Cardiac muscle cell (in vitro differentiated cells and primary cell): Measurements from ENCODE around the gene MOCS3. TPM values are rescaled to one million over a fixed set of nuclear protein-coding genes. Genes with fewer than 3 reads are reported as not detected.
A peak's percentile ranks its signal among the peaks of the same experiment; 100 is the strongest.

Experiments
- DNase-seq, 2 donors: peaks; one replicate each; pipeline versions ENCODE4 v3.0.0 to v3.0.0-alpha.2; 2010 to 2017; ENCODE audit warnings: low read depth in 1 of 2, low spot score in 1 of 2
- H3K27ac ChIP-seq: fragments of 200-600 bp; sonication (generic); 2 replicates; pipeline ENCODE4 v1.5.1; 2016
- H3K27me3 ChIP-seq: fragments of 200-600 bp; sonication (generic); 2 replicates; pipeline ENCODE4 v1.6.0; 2016; ENCODE audit warnings: control low read depth
- H3K36me3 ChIP-seq: fragments of 200-600 bp; sonication (generic); 2 replicates; pipeline ENCODE4 v1.5.1; 2016; ENCODE audit warnings: control low read depth
- H3K4me1 ChIP-seq: fragments of 200-600 bp; sonication (generic); 2 replicates; pipeline ENCODE4 v1.8.1; 2017; ENCODE audit warnings: low read depth, mild to moderate bottlenecking, mixed run types
- H3K4me3 ChIP-seq: fragments of 200-600 bp; sonication (generic); 2 replicates; pipeline ENCODE4 v1.5.1; 2016; ENCODE audit warnings: mild to moderate bottlenecking
- H3K9me3 ChIP-seq: fragments of 200-600 bp; sonication (generic); 2 replicates; pipeline ENCODE4 v1.5.1; 2017; ENCODE audit warnings: low read depth, mild to moderate bottlenecking, control low read depth
- polyA plus RNA-seq: library from polyadenylated mRNA; unstranded; fragments of >200 nt; fragmentation: Nextera tagmentation; extraction: Ambion mirVana; gene quantifications from 2 replicates; pipeline ENCODE4 v1.2.1, GENCODE V29; 2016
- total RNA-seq: library from RNA; depleted of rRNA; stranded (reverse); fragments of >200 nt; gene quantifications from 2 replicates; pipeline ENCODE4 v1.2.3, GENCODE V29; 2016
- TF ChIP-seq, protein P1 (sequence below): IDR thresholded peaks from 2 replicates; pipeline ENCODE4 v1.5.1; 2012; ENCODE audit warnings: low read depth, mild to moderate bottlenecking, low read length

MOCS3 gene
- total and polyA plus RNA-seq, 2 experiments from 2014 or later = 6.2 to 9.4 TPM

DNA sequence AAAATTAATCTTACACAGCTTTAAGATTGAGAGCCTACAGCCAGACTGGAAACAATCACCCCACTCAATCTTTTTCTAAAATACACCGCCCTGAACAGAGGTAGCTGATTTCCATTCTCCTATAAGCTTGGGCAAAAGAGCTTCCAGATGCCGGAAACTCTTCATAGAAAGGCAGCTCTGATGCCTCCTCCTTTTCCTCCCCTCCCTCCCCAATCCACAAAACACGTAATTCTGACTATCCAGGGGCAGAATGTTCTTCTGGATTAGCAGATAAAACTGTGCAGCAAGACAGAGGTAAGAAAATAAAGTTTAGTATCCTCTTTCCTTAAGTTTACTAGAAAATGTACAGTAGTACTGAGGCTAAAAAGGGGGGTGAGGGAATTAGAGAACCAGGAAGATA, 43.2 kb upstream of the MOCS3 start:
- Histone ChIP-seq H3K36me3 (no peaks in the 10 kb centered on the region), H3K27ac (peak overlapping the region; percentile 76), H3K4me3 (no peak overlapping the region), H3K27me3 (no peaks in the 10 kb centered on the region), H3K9me3 (no peaks in the 10 kb centered on the region), H3K4me1 (peaks cover 42% of the 10 kb centered on the region)
- peak in 1 of 2 donors; percentile 64 for DNase-seq
- TF ChIP-seq, protein P1, sequence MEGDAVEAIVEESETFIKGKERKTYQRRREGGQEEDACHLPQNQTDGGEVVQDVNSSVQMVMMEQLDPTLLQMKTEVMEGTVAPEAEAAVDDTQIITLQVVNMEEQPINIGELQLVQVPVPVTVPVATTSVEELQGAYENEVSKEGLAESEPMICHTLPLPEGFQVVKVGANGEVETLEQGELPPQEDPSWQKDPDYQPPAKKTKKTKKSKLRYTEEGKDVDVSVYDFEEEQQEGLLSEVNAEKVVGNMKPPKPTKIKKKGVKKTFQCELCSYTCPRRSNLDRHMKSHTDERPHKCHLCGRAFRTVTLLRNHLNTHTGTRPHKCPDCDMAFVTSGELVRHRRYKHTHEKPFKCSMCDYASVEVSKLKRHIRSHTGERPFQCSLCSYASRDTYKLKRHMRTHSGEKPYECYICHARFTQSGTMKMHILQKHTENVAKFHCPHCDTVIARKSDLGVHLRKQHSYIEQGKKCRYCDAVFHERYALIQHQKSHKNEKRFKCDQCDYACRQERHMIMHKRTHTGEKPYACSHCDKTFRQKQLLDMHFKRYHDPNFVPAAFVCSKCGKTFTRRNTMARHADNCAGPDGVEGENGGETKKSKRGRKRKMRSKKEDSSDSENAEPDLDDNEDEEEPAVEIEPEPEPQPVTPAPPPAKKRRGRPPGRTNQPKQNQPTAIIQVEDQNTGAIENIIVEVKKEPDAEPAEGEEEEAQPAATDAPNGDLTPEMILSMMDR = no peak

DNA sequence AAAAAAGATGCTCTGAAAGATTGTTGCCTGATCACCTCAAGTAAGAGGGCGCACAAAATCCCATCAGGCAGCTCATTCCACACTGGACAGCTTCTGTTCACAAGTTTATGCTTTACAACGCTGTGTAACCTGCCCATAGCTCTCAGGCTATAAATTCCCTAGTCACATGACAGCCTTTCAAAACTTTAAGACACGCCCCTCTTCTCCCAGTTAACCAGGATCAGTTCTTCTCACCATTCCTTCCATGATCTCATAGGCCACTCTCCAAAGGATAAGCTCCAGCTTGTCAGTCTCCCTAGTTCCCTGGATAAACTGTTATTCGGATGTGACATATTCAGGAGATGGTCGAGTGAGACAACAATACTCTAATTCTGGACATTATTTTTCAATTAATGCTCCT, 42.4 kb upstream of the MOCS3 start:
- Histone ChIP-seq H3K27ac (peak overlapping the region; percentile 76), H3K36me3 (no peaks in the 10 kb centered on the region), H3K27me3 (no peaks in the 10 kb centered on the region), H3K4me3 (no peak overlapping the region), H3K4me1 (peaks cover 42% of the 10 kb centered on the region), H3K9me3 (no peaks in the 10 kb centered on the region)
- DNase-seq = peak; percentile 57 to 78
- TF ChIP-seq, protein P1 = no peak

GRCh38 chr20:50916934-50917333, 41.7 kb upstream of the MOCS3 start:
- TF ChIP-seq, protein P1 = no peak
- DNase-seq = no peak
- Histone ChIP-seq H3K9me3 (no peaks in the 10 kb centered on the region), H3K4me1 (peaks cover 42% of the 10 kb centered on the region), H3K4me3 (no peak overlapping the region), H3K27ac (peak overlapping the region; percentile 76), H3K27me3 (no peaks in the 10 kb centered on the region), H3K36me3 (no peaks in the 10 kb centered on the region)

- TF ChIP-seq, protein P1 = no peak
- peaks cover 40% of the 10 kb centered on the region for H3K4me1 ChIP-seq
- H3K9me3 ChIP-seq = no peaks in the 10 kb centered on the region
- no peaks in the 10 kb centered on the region for H3K27me3 ChIP-seq
- no peak overlapping the region for H3K4me3 ChIP-seq
- DNase-seq = peak in 1 of 2 donors; percentile 51
- H3K36me3 ChIP-seq = peaks cover 4% of the 10 kb centered on the region
- H3K27ac ChIP-seq = peak overlapping the region; percentile 35
These were observed 40.2 kb upstream of the MOCS3 start for GRCh38 chr20:50918403-50918802.

DNA sequence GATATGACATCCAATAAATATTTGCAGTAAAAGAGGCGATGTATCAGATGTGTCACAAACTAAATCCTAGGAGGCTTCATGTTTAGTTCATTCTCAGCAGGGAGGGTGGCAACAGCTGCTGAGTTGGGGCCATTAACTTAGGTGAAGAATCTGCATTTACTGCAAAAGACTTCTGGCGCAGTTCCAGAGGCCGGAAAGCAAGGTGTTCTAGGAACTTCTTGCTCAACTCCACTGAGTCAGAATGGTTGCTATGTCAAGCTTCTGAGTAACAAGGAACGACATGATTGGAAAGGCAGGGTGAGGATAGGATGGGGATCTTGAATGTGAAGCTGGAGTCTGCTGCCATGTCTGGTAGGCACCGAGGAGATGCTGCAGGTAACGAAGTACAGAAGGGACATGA, 39.1 kb upstream of the MOCS3 start:
- H3K9me3 ChIP-seq = no peaks in the 10 kb centered on the region
- H3K27ac ChIP-seq = no peak overlapping the region
- TF ChIP-seq, protein P1 = no peak
- peak in 1 of 2 donors; percentile 77 for DNase-seq
- no peak overlapping the region for H3K4me3 ChIP-seq
- H3K36me3 ChIP-seq = peaks cover 8% of the 10 kb centered on the region
- H3K27me3 ChIP-seq = no peaks in the 10 kb centered on the region
- peaks cover 28% of the 10 kb centered on the region for H3K4me1 ChIP-seq

GRCh38 chr20:50920997-50921396, 37.6 kb upstream of the MOCS3 start:
- DNase-seq = peak in 1 of 2 donors; percentile 49
- peaks cover 8% of the 10 kb centered on the region for H3K36me3 ChIP-seq
- H3K4me1 ChIP-seq = peaks cover 17% of the 10 kb centered on the region
- H3K4me3 ChIP-seq = no peak overlapping the region
- no peaks in the 10 kb centered on the region for H3K9me3 ChIP-seq
- no peak overlapping the region for H3K27ac ChIP-seq
- no peaks in the 10 kb centered on the region for H3K27me3 ChIP-seq
- TF ChIP-seq, protein P1 = no peak
